Stimulated activated CD4-positive, alpha-beta T cell treated with anti-CD3 and anti-CD28 coated beads, Interleukin-2, amount 100 ng/mL, for 4 hours (primary cell): ENCODE measurements around the gene BROX.
"Not testable (repeated sequence)": the region's sequence is repeated elsewhere in the genome, so short reads cannot be mapped to it uniquely, and the experiment has no call there.

Experiments
- DNase-seq: peaks from one replicate; pipeline ENCODE4 v3.0.0-alpha.2; 2020; ENCODE audit warnings: low read depth

BROX gene

DNA sequence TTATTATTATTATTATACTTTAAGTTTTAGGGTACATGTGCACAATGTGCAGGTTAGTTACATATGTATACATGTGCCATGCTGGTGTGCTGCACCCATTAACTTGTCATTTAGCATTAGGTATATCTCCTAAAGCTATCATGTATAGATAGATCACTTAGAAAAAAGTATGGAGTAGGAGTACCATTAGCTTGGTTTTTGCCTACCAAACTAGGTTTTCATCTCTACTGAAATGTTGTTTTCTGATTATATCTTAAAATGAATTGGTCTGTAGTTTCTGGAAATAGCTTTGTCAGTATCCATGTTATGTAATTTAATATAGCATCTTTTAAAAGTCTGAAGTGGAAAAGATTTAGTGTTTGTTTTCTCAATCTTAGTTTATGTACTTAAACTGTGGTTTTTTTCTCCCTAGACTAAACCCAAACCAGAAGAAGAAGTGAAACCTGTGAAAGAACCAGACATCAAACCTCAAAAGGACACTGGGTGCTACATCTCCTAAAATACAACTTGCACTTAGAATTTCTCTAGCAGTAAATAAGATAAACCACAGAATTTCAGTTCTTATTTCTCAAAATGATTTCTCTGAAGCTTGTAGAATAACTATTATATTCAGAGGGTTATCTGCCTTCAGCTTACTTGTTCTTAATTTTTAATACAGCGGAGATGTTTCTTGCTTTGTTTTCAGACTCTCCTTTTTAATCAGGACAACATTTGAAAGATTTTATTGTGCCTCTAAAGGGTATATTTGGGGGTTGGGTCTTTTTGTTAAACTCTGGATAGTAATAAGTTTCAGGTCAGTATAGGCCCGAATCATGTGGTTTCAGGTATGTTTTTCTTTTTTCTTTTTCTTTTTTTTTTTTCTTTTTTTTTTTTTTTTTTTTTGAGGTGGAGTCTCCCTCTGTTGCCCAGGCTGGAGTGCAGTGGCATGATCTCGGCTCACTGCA is 20.1 kb downstream of the BROX start:
- no peak for DNase-seq

DNA sequence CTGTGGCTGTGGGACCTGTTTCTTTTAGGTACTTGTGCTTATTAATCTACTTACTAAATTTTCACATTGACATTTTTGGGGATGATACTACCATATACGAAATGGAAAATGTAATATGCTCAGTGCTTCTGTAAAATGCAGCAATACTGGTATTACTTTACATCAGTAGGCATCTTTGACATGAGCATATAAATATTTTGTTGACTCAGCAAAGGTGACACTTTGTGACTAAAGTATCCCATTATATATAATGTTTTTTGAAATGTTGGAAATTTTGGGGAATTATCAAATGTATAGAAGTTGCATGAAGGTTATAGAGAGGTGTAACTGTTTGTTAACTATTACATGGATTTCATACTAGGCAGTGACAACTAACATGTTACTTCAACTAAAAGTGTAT is 22.4 kb downstream of the BROX start:
- no peak for DNase-seq

DNA sequence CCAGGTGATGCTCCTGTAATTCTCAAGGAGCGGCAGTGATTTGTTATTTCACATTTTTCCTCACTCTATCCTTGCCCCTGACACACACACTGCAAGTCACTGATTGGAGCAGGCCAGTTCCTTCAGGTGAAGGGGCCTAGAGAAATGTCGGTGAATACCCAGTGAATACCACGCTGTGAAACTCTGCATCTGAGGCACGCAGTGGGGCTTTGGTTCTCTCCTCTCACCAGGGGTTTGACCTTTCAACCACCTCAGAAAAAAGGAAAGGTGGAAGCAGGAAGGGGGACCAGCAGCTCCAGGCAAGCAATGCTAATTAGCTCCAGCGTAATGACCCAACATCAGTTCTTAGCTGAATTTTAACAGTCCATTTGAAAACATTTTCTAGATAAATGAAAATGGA is 24.1 kb downstream of the BROX start:
- DNase-seq: no peak

DNA sequence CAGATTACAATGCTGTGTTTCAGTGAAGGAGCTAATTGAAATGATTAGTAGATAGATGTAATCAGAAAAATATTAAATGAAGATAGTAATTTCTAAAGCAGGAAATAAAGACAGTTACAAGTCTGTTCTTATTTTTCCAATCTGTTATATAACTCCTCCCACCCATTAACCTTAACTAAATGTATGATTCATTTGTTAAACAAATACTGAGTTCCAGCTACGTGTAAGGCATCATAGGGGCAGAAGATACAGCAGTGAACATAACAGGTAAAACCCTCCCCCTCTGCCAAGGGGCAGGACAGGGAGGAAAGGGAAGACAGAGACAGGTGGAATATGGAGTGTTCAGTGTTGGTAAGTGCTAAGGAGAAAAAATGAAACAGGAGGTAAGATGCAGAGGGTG is 24.6 kb downstream of the BROX start, which contains the start of gene FAM177B:
FAM177B (plus strand) TSS at position 231 of the 400 bp plus-strand sequence. CDS start 9,344 bp downstream, outside the sequence.
- DNase-seq: no peak

DNA sequence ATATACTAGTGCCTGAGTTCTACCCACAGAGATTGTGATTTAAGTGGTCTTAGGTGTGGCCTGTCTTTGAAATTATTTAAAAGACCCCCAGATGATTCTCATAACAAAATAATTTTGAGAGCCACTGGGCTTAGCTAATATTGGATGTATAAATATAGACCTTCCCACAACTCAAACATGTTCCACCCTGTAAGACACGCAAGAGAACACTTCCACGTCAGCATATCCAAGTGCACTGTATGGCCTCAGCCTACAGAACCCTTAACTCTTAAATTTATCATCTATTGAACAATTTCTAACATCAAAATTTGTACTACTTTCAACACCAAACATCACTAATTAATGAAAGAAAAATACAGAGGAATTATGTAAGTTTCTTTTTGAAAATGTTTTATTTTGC is 27.1 kb downstream of the BROX start:
- no peak for DNase-seq

DNA sequence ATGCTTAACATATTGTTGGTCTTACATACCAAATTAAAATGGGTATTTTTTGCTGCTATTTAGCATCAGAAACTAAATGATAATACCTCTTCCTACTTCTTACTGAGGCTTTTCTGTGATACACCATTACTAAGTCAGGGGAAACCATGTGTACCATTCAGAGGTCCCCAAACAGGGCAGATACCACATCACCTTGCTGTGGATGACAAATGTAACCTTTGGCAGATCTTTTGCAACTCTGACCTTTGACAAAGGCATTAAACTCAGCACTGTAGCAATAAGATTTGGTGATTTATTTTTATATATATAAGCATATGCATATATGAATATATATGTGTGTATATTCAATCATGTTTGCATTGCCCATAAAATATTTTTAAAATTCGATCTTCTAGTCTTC is 27.6 kb downstream of the BROX start:
- no peak for DNase-seq

DNA sequence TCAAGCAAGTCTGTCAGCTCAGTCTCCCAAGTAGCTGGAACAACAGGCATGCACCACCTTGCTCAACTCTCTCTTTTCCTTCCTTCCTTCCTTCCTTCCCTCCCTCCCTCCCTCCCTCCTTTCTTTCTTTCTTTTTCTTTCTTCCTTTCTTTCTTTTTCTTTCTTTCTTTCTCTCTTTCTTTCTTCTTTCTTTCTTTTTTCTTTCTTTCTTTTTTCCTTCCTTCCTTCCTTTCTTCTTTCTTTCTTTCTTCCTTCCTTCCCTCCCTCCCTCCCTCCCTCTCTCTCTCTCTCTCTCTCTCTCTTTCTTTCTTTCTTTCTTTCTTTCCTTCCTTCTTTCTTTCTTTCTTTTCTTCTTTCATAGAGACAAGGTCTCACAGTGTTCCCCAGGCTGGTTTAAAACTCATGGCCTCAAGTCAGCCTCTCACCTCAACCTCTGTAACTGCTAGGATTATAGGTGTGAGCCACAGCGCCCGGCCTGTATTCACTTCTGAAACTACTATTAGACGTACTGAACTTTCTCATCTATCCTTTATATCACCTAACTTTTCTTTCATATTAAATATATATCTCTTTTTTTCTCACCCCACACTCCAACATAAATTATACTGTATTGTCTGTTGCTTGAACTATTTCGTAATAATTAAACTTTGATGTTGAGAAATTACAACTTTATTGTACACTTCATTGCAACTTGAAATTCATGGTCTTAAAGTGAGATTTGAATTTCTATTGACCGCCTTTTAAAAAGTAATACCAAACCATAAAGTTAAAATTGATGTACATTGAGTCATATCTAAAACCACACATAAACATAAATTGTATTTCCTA is 29.5 kb downstream of the BROX start:
- not testable (repeated sequence) for DNase-seq

DNA sequence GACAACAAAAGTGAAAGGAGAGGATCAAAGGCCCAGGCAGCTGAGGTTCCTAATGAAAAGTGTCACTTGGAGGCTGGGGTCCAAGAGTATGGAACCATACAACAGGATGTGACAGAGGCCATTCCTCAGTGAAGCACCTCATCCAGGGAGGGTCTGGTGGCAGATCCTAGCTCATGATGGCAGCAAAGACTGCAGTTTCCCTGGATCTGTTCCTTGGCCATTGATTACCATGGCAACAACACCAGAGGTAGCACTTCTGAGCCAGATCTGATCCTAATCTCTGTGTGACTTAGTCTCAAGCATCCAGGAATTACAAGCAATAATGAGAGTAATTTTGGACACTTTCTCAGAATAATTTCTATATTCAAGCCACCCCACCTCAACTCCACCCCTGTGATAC is 37.6 kb downstream of the BROX start:
- no peak for DNase-seq

DNA sequence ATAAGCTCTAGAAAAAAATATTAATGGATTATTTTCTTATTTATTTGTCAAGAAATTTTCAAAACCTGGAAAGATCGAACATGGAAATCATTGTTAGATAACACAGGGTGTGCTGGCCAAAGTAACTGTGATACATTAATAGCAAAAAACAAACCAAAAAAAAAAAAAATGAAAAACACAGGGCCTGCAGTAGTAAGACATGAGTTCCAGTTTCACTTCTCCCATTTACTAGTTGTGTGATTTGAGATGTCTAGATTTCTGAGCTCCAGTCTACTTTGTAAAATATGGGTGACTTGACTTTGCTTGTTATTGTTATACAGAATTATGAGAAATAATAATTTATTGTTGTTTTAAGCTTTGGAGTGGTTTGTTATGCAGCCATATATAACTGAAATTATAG is 38.3 kb downstream of the BROX start:
- no peak for DNase-seq

DNA sequence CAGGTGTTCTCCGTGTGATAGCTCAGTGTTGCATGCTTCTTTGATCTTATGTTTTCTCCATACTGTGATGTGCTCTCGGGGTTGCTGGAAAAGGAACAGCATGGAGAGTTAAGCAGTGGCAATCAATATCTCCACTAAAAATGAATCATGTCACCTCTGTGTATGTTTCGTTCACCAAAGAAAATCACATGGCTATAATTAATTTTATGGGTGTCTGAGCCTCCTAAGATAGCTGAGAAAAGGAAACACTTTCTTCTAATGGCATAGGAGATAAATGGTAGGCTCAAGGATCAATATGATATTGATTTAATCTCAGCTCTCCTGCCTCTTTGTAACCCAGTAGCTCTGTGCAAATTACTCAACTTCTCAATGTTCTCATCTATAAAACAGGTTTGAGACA is 38.9 kb downstream of the BROX start:
- no peak for DNase-seq

DNA sequence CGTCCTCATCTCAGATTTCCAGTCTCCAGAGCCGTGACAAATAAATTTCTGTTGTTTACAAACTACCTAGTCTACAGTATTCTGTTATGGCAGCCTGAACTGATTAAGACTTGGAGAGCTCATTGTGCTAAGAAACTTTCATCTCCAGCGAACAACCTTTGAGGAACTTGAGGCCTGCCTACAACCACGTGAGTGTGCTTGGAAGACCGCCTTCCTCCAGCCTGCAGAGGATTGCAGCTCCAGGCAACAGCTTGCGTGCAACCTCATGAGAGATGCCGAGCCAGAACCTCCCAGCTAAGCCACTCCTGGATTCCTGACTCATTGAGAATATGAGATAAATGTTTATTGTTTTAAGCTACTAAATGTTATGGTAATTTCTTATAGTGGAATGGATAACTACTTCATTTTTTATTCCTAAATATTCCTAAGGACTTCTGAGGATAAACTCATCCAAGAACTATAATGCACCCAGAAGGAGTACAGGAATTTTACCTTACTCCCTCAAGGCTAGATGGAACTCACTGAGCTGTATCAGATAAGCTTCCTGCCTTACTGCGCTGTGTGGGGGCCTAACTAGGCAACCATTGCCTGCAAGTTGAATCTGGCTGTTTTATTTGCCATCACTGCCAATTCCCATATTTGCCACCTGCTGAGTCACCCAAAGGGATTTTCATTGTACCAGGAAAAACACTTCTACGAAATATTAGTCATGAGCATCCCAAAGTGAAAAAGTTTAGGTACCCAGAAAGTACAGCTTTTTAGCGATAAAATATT is 42.2 kb downstream of the BROX start:
- DNase-seq: no peak

DNA sequence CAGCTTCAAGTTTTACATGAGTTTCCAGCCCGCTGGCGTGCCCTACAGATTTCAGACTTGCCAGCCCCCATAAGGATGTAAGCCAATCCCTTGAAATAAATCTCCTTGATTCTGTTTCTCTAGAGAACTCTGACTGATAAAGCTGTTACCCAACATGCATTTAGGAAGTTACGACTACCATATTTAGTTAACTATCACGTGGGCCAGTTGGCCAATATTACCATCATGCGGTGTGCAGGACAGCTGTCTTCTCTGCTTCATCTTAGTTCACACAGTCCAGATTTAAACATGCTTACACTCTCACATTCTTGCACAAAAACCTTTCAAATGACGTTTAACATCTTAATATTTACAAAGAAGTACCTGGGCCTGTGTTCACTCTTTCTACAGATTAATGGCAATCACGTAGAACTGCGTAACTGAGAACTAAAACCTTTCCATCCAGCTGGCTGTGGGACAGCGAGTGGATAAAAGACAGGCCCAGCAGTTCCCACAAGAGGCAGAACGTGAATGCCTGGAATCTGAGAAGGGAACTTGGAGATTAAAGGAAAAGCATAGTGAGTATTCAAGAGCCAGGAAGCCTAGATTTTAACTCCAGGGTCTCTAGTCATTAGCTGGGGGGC is 45.4 kb downstream of the BROX start:
- no peak for DNase-seq

DNA sequence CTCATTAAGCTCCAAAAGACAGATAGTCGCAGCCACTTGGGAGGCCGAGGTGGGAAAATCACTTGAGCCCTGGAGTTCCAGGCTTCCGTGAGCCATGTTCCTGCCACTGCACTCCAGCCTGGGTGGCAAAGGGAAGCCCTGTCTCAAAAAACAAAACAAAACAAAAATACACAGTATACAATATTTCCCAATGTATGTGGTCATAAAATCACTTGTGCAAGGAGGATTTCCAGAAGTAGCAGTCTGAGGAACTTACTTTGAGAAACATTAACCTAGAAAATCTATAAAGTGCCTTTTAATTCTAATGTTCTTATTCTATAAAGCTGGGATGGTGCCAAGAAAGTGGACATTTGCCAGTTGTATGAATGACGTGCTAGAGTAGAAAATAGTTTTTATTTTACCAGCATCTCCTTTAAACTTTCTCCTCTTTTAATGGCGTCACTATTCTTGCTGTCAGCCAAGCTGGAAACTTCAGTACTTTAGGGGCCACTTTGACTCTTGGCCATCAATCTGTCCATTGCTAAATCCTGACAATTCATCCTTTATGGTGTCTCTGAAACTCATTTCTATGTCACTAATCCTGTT is 47.2 kb downstream of the BROX start:
- no peak for DNase-seq

DNA sequence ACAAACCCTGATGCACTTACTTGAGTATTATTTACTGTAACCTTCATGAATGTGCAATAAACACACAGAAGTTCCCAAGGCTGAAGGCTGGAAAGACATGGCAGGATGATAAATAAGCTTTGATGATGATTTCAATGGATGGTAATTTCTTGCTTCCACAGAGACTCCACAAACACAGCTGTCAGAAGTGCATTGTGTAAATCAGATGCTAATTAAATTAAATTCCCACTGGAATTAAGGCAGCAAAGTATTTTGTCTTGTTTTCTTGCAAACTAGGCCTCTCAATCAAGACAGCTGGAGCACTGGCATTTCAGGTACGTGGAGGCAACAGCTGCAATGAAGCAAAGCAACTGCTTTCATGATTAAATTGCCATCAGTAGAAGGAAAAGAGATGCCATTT is 48.7 kb downstream of the BROX start:
- no peak for DNase-seq

DNA sequence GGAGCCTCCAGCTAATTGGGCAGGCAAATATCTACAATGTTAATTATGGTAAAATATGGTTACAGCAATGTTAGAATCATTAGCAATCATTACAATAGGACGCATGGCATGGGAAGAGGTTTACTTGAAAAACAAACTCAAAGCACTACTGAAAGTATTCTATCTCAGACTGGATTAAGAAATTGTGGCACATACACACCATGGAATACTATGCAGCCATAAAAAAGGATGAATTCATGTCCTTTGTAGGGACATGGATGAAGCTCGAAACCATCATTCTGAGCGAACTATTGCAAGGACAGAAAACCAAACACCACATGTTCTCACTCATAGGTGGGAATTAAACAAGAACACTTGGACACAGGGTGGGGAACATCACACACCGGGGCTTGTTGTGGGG is 49.8 kb downstream of the BROX start:
- not testable (repeated sequence) for DNase-seq

DNA sequence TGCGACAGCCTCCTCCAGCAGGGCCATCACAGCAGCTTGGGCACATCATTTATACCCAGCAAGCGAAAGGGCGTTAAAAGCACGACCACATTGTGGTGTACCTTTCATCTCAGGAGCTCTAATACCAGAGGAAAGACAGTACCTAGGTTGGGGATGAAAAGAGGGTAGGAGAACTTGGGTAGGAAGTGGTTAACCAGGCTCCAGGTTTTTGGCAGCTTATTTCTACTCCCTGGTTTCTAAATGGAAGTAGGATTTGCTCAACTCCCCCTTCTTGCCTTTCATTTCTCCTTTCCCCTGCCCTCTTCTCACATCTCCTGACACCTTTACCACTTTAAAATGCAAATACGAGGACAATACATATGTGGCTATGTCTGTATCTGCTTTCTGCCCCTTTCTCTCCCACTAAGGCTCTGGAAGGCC is 54.8 kb downstream of the BROX start:
- DNase-seq: no peak

DNA sequence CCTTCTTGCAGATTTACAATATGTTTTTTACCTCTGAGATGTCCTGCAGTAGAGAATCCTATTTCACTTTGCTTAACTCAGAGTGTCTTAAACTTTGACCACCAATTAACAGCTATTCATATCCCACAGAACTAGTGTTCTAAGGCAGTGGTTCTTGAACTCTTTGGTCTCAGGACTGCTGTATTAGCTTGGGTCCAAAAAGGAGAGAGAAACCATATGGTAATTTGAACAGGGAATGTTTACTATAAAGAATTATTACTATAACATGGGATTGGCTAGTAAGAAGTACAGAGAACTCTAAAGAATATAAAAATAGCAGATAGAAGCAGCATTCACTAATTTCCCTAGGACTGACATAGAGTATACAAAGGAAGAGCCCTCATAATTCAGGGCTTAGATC is 56.2 kb downstream of the BROX start:
- no peak for DNase-seq

DNA sequence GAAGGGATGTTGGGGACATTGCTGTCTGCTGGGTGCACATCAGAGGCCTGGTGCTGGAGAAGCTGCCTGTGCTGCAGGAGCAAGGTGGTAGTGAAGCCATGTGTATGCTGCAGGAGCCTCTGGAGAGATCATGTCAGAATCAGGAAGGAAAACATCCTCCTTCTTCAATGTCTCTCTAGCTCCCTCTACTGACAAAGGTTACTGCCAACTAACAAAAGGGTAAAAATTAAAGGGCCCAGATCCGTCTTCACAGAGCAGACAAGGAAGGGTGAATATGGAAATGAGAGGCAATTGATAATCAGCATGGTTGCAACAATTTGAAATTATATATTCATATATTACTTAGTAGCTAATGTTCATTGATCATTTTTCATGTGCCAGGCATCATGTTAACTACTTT is 56.8 kb downstream of the BROX start:
- no peak for DNase-seq

DNA sequence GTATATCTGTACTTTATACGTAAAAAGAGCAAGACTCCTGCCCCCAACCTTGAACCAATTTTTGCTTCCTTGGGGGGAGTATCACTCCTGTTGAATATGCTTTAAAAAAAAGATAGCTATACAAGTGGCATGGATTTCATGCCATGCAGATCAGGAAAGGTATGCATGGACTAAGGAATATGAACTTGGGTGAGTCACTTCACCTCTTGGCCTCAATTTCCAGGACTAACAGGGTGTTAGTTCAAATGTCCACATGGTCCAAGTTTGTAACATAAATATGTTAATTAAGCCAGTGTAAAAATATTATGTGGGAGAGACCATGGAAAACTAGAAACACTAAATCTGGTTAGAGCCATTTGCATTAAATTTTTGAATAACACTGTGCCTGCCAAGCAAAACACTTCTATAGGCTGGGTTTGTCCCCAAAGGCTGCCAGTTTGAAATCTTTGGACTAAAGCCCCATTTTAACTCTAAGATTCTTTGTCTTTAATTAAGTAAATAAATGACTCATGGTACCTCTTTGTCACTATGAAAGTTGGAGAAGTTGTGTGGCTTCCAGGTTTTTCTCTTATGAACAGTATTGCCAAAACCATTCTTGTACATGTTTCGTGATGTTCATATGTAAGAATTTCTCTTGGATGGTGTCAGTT is 57.7 kb downstream of the BROX start:
- DNase-seq: no peak

DNA sequence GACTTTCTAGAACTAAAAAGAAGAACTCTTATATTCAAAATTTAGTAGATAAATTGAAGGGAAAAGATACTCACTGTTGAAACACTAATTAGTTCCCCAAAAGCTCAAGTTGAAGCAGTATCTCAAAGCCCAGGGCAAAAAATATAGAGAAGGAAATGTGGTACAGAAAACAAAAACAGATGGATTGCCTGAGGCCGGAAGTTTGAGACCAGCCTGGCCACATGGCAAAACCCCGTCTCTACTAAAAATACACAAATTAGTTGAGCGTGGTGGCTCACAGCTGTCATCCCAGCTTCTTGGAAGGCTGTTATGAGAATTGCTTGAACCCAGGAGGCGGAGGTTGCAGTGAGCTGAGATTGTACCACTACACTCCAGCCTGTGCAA is 60.6 kb downstream of the BROX start:
- DNase-seq: no peak

DNA sequence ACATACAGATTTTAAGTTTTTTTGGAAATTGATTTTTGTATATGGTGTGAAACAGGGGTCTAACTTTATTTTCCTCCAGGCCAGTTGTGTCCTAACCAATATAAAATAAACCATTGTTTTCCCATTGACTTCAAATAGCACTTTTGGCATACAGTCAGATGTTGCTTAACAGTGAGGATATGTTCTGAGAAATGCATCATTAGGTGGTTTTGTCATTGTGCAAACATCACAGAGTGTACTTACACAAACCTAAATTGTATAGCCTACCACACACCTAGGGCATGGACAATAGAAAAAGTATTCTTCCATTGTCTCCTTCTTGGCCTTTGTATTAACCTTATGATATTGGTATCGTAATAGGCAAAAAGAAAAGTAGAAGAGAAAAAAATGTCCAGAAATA is 65.1 kb downstream of the BROX start:
- no peak for DNase-seq
